ENCODE data around the gene FOLR3. TPM values are rescaled to one million over a fixed set of nuclear protein-coding genes. Genes with fewer than 3 reads are reported as not detected.
A peak's percentile ranks its signal among the peaks of the same experiment; 100 is the strongest.

FOLR3 gene
- total RNA-seq, 1 donor from 2014 or later = 29.0 TPM

- Histone ChIP-seq H3K27ac (no peak overlapping the region), H3K36me3 (no peaks in the 10 kb centered on the region), H3K9me3 (no peaks in the 10 kb centered on the region), H3K4me1 (no peaks in the 10 kb centered on the region), H3K4me3 (no peak overlapping the region), H3K27me3 (peaks cover 4% of the 10 kb centered on the region)
- TF ChIP-seq, protein P1, sequence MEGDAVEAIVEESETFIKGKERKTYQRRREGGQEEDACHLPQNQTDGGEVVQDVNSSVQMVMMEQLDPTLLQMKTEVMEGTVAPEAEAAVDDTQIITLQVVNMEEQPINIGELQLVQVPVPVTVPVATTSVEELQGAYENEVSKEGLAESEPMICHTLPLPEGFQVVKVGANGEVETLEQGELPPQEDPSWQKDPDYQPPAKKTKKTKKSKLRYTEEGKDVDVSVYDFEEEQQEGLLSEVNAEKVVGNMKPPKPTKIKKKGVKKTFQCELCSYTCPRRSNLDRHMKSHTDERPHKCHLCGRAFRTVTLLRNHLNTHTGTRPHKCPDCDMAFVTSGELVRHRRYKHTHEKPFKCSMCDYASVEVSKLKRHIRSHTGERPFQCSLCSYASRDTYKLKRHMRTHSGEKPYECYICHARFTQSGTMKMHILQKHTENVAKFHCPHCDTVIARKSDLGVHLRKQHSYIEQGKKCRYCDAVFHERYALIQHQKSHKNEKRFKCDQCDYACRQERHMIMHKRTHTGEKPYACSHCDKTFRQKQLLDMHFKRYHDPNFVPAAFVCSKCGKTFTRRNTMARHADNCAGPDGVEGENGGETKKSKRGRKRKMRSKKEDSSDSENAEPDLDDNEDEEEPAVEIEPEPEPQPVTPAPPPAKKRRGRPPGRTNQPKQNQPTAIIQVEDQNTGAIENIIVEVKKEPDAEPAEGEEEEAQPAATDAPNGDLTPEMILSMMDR (IDR thresholded peaks at IDR 0.05) = no peak
- DNase-seq (no peak), ATAC-seq (no peak)
- intact Hi-C loops (cut with DNase I) = no loop called here
Observed at GRCh38 chr11:72127923-72128322, 7.6 kb upstream of the FOLR3 start.

DNA sequence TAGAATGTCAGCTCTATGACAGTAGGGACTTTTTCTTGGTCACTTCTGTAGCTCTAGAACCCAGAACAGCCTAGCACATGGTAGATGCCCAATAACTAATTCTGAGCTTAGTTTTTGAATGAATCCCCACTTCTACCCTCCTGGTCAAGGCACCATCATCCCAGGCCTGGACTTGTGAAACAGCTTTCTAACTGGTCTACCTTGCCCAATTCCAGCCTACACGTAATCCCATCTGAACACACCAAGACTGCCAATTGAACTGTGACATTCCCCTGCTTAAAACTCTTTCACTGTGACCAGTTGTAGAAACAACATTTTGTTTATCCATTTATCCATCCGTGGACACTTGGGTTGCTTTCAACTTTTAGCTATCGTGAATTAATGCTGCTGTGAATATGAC is 6.1 kb upstream of the FOLR3 start:
- no peak for DNase-seq
- no peak for ATAC-seq
- TF ChIP-seq, protein P1 (IDR thresholded peaks at IDR 0.05) = no peak

GRCh38 chr11:72132646-72133045 is 2.9 kb upstream of the FOLR3 start:
- intact Hi-C loops (cut with DNase I) = no loop called here
- H3K4me1 ChIP-seq = no peaks in the 10 kb centered on the region
- no peak overlapping the region for H3K27ac ChIP-seq
- ATAC-seq (no peak), DNase-seq (no peak)
- TF ChIP-seq, protein P1 (IDR thresholded peaks at IDR 0.05) = no peak
- H3K4me3 ChIP-seq = no peak overlapping the region
- no peaks in the 10 kb centered on the region for H3K36me3 ChIP-seq
- peaks cover 4% of the 10 kb centered on the region for H3K27me3 ChIP-seq
- H3K9me3 ChIP-seq = no peaks in the 10 kb centered on the region

More for the DNA sequence above, 6.1 kb upstream of the FOLR3 start:
- Histone ChIP-seq H3K36me3 (no peaks in the 10 kb centered on the region), H3K27ac (no peak overlapping the region), H3K4me1 (no peaks in the 10 kb centered on the region), H3K4me3 (no peak overlapping the region), H3K9me3 (no peaks in the 10 kb centered on the region), H3K27me3 (peaks cover 4% of the 10 kb centered on the region)
- intact Hi-C loops (cut with DNase I) = no loop called here

DNA sequence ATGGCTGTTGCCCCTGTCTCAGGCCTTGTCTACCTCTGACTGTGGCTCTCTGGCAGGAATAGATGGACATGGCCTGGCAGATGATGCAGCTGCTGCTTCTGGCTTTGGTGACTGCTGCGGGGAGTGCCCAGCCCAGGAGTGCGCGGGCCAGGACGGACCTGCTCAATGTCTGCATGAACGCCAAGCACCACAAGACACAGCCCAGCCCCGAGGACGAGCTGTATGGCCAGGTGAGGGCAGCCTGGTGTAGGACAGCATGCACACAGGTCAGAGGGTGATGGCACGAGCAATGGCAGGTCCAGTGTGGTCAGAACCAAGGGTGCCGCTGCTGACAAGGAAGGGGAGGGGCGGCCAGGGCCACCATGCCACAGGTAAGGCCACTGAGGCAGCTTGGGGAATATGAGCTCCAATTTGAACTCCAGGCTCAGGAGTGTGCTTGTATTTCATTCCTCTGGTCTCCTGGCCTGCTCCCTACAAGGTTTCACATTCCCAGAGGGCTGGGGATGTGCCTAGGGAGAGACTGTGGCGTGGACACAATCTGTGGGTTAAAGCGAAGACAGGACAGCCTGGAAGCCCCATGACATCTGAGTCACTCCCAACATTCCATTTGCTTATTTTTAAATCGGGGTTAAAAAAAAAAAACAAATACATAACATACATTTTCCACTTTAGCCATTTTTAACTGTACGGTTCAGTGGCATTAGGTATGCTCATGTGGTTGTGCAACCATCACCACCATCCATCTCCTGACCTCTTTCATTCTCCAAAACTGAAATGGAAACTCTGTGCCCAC is 562 bp downstream of the FOLR3 start:
- DNase-seq (no peak), ATAC-seq (no peak)
- no peak overlapping the region for H3K27ac ChIP-seq
- TF ChIP-seq, protein P1 (IDR thresholded peaks at IDR 0.05) = no peak
- no peak overlapping the region for H3K4me3 ChIP-seq
- no peaks in the 10 kb centered on the region for H3K36me3 ChIP-seq
- intact Hi-C loops (cut with DNase I) = no loop called here
- H3K4me1 ChIP-seq = no peaks in the 10 kb centered on the region
- peaks cover 4% of the 10 kb centered on the region for H3K27me3 ChIP-seq
- no peaks in the 10 kb centered on the region for H3K9me3 ChIP-seq

DNA sequence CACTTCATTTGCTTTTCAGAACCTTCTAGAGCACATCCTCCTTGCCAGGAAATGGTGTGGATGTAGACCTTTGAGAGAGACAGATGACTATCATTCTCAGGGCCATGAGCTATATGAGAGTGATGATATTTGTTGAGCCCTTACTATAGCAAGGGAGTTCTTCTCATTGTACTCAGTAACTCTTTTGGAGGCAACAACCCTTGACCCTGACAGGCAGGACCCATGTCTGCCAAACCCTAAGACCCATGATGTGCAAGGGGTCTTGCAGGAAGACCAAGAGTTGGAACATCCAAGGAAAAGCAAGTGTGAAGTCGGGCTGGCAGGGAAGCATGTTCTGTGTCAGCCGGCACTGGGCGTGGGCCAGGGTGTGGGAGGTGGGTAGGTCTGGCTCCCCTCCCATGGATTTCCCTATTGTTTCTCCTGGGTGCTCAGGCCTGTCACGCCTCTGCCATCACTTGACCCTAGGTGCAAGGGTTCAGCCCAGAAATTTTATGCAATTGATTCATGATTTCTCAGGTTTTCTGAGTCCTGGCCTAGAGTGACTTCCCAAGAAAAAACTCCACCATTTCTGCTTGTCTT is 1.2 kb downstream of the FOLR3 start:
- no peak overlapping the region for H3K27ac ChIP-seq
- H3K27me3 ChIP-seq = peaks cover 4% of the 10 kb centered on the region
- H3K4me3 ChIP-seq = no peak overlapping the region
- H3K9me3 ChIP-seq = no peaks in the 10 kb centered on the region
- no peaks in the 10 kb centered on the region for H3K36me3 ChIP-seq
- peak; percentile 17 for ATAC-seq
- no peak for DNase-seq
- intact Hi-C loops (cut with DNase I) = no loop called here
- H3K4me1 ChIP-seq = no peaks in the 10 kb centered on the region
- TF ChIP-seq, protein P1 (IDR thresholded peaks at IDR 0.05) = no peak
